Peyer's patch (tissue), 4 donors: ENCODE data around the gene CSNK1E. TPM values are rescaled to one million over a fixed set of nuclear protein-coding genes. Genes with fewer than 3 reads are reported as not detected.
A peak's percentile ranks its signal among the peaks of the same experiment; 100 is the strongest.

Experiments used
- DNase-seq, 3 donors: peaks; one replicate each; pipeline ENCODE4 v3.0.0-alpha.2; 2017 to 2019
- H3K27ac ChIP-seq, 4 donors: fragments of 200-600 bp; sonication (generic); one replicate each; pipeline ENCODE4 v1.5.1; 2016 to 2019
- H3K27me3 ChIP-seq, 2 donors: fragments of 200-600 bp; sonication (generic); one replicate each; pipeline ENCODE4 v1.5.1; 2019
- H3K36me3 ChIP-seq, 3 donors: fragments of 200-600 bp; sonication (generic); one replicate each; pipeline ENCODE4 v1.5.1; 2016 to 2019
- H3K4me1 ChIP-seq, 4 donors: fragments of 200-600 bp; sonication (generic); one replicate each; pipeline ENCODE4 v1.5.1; 2016 to 2019
- H3K4me3 ChIP-seq, 4 donors: fragments of 200-600 bp; sonication (generic); 1 replicate in 3 of 4; 2 replicates in 1 of 4; pipeline ENCODE4 v1.5.1; 2016 to 2019; ENCODE audit warnings: mild to moderate bottlenecking in 1 of 4
- H3K9me3 ChIP-seq, 4 donors: fragments of 200-600 bp; sonication (generic); one replicate each; pipeline ENCODE4 v1.5.1; 2016 to 2019; ENCODE audit warnings: mild to moderate bottlenecking in 1 of 4
- CTCF ChIP-seq, 6 experiments: fragments of 450-650 bp in 4 of 6; fragments of 200-600 bp in 2 of 6; sonication (generic) in 1 of 6; IDR thresholded peaks; one replicate each; pipeline ENCODE4 v1.5.1; 2017 to 2019; ENCODE audit warnings: antibody characterized with exemption in 6 of 6, mild to moderate bottlenecking in 3 of 6, moderate library complexity in 1 of 6
- POLR2A ChIP-seq, 2 donors: fragments of 450-650 bp; IDR thresholded peaks; one replicate each; pipeline ENCODE4 v1.5.1; 2017; ENCODE audit warnings: antibody characterized with exemption in 2 of 2, mild to moderate bottlenecking in 2 of 2, moderate library complexity in 2 of 2
- total RNA-seq, 4 donors: library from RNA; depleted of rRNA; stranded (reverse); fragments of >200 nt; gene quantifications; one replicate each; pipeline ENCODE4 v1.1.0, GENCODE V29; 2016

Gene CSNK1E
- total RNA-seq, 4 donors from 2014 or later, result 39.1 to 254 (median 114) TPM

GRCh38 chr22:38314933-38315822, 2.1 kb downstream of the CSNK1E start:
- DNase-seq, result peak in 2 of 3 donors; percentile 67 to 68
- Histone ChIP-seq H3K36me3 (no peaks in the 10 kb centered on the region), H3K9me3 (no peaks in the 10 kb centered on the region), H3K27me3 (no peaks in the 10 kb centered on the region), H3K4me1 (peaks cover 0 to 72% (median 20%) of the 10 kb centered on the region in 4 donors), H3K27ac (peak overlapping the region; percentile 91 to 98 (median 96)), H3K4me3 (peak overlapping the region; percentile 57 to 90 (median 68))
- no peak for TF ChIP-seq POLR2A (IDR thresholded peaks at IDR 0.05)
- TF ChIP-seq CTCF (IDR thresholded peaks at IDR 0.05), result no peak

GRCh38 chr22:38314051-38314932, 2.9 kb downstream of the CSNK1E start:
- TF ChIP-seq POLR2A (IDR thresholded peaks at IDR 0.05), result no peak
- no peak for TF ChIP-seq CTCF (IDR thresholded peaks at IDR 0.05)
- H3K27me3 ChIP-seq, result no peaks in the 10 kb centered on the region
- peak overlapping the region; percentile 57 to 90 (median 68) for H3K4me3 ChIP-seq
- H3K27ac ChIP-seq, result peak overlapping the region; percentile 91 to 98 (median 96)
- H3K36me3 ChIP-seq, result no peaks in the 10 kb centered on the region
- H3K9me3 ChIP-seq, result no peaks in the 10 kb centered on the region
- DNase-seq, result peak in 2 of 3 donors; percentile 54 to 61
- peaks cover 0 to 81% (median 20%) of the 10 kb centered on the region in 4 donors for H3K4me1 ChIP-seq

- Histone ChIP-seq H3K4me3 (peak overlapping the region in 3 of 4 donors; percentile 10 to 78 (median 17)), H3K9me3 (no peaks in the 10 kb centered on the region), H3K27me3 (no peaks in the 10 kb centered on the region), H3K4me1 (peaks cover 0 to 82% (median 20%) of the 10 kb centered on the region in 4 donors), H3K27ac (peak overlapping the region; percentile 91 to 98 (median 96)), H3K36me3 (peaks cover 0 to 4% (median 0%) of the 10 kb centered on the region in 3 donors)
- TF ChIP-seq POLR2A (IDR thresholded peaks at IDR 0.05), result no peak
- no peak for TF ChIP-seq CTCF (IDR thresholded peaks at IDR 0.05)
- peak in 2 of 3 donors; percentile 63 to 81 for DNase-seq
Measured at GRCh38 chr22:38313384-38313955, 3.8 kb downstream of the CSNK1E start.

- H3K36me3 ChIP-seq, result peaks cover 0 to 6% (median 0%) of the 10 kb centered on the region in 3 donors
- DNase-seq, result no peak
- no peak overlapping the region for H3K4me3 ChIP-seq
- peak overlapping the region; percentile 91 to 98 (median 96) for H3K27ac ChIP-seq
- no peaks in the 10 kb centered on the region for H3K27me3 ChIP-seq
- no peak for TF ChIP-seq POLR2A (IDR thresholded peaks at IDR 0.05)
- TF ChIP-seq CTCF (IDR thresholded peaks at IDR 0.05), result no peak
- H3K4me1 ChIP-seq, result peaks cover 0 to 73% (median 20%) of the 10 kb centered on the region in 4 donors
- H3K9me3 ChIP-seq, result no peaks in the 10 kb centered on the region
Measured at GRCh38 chr22:38312261-38312800, 4.9 kb downstream of the CSNK1E start.

GRCh38 chr22:38311323-38311620, 6.0 kb downstream of the CSNK1E start:
- DNase-seq, result peak in 1 of 3 donors; percentile 62
- no peak for TF ChIP-seq CTCF (IDR thresholded peaks at IDR 0.05)
- TF ChIP-seq POLR2A (IDR thresholded peaks at IDR 0.05), result no peak
- H3K4me3 ChIP-seq, result no peak overlapping the region
- peaks cover 0 to 80% (median 22%) of the 10 kb centered on the region in 4 donors for H3K4me1 ChIP-seq
- H3K27ac ChIP-seq, result peak overlapping the region; percentile 34 to 98 (median 72)
- H3K27me3 ChIP-seq, result no peaks in the 10 kb centered on the region
- peaks cover 0 to 6% (median 0%) of the 10 kb centered on the region in 3 donors for H3K36me3 ChIP-seq
- H3K9me3 ChIP-seq, result no peaks in the 10 kb centered on the region
